Measurements from ENCODE around the gene JPT1.
A peak's percentile ranks its signal among the peaks of the same experiment; 100 is the strongest.

Gene JPT1

DNA sequence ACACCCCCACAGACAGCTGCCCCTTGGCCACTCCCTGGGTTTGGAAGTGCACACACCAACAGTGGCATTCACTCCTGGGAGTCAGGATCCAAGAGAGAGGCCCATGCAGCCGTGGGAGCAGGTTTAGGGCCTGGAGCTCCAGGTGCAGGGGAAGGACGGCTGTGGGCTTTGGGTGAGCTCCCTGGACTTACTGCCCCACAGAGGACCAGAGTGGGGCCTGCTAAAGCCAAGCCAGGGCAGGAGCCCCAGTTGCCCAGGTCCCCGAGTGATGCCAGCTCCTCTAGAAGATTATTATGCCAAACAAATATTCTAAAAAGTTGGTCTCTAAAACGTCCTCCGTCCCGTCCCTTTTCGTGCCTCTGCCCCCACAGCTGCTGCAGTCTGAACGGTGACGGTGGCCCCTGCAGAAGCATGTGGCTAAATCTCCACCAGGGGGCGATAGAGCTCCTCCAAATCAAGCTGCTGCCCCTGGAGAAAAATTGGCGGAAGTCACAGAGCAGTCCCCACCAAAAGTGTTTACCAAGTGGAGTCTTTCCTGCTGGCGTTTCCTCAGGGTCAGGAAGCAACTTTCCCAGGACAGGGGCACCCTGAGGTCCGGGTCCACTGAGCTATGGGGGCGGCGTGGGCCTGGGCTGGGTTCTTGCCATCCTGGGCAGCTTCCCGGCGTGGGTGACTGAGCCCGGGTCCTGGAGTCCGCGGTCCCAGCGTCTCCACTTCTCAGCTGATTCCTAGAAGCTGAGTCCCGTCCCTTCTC is 40.3 kb downstream of the JPT1 start:
- H3K27ac ChIP-seq = peak overlapping the region; percentile 71
- TF ChIP-seq CTCF (conservative IDR thresholded peaks at IDR 0.05) = peak; percentile 95

DNA sequence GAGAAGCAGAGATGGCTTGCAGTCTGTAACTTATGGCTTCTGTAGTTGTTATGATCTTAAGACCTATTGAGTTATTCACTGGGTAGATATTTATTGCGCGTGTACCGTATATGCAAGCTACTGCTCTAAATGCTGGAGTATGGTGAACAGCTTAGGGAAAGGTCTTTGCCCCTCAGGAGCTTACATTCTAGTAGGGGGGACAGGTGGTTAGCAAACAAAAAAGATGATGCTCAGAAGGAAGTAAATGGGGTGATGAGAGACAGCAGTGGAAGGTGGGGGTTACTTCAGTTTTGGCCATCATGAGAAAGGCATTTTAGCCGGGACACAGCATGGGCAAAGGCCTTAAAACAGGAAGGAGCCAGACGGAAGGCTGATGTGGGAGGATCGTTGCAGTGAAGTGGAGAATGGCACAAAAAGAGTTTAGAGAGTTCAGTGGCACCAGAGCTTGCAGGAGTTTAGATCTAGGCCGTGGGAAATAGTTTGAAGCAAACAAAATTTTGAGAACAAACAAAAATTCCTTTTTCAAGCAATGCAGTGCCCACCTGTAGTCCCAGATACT is 42.5 kb downstream of the JPT1 start:
- no peak overlapping the region for H3K27ac ChIP-seq
- no peak for TF ChIP-seq CTCF (conservative IDR thresholded peaks at IDR 0.05)

DNA sequence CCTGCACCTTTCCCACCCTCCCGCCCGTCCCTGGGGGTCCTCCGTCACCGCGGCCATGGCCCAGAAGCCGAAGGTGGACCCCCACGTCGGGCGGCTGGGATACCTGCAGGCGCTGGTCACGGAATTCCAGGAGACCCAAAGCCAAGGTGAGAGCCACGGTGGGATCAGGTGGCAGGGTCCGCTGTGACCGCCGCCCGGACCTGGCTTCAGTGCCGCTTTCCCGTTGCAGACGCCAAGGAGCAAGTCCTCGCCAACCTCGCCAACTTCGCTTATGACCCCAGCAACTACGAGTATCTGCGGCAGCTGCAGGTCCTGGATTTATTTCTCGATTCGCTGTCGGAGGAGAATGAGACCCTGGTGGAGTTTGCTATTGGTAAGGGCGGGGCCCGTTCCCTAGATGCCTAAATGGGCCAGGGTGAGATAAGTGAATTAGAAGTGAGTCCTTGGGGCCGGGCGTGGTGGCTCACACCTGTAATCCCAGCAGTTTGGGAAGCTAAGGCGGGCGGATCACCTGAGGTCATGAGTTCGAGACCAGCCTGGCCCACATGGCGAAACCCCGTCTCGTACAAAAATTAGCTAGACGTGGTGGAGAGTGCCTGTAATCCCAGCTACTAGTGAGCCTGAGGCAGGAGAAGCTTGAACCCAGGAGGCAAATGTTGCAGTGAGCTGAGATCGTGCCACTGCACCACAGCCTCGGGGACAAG is 43.9 kb downstream of the JPT1 start:
- H3K27ac ChIP-seq = peak overlapping the region; percentile 81
- TF ChIP-seq CTCF (conservative IDR thresholded peaks at IDR 0.05) = no peak

DNA sequence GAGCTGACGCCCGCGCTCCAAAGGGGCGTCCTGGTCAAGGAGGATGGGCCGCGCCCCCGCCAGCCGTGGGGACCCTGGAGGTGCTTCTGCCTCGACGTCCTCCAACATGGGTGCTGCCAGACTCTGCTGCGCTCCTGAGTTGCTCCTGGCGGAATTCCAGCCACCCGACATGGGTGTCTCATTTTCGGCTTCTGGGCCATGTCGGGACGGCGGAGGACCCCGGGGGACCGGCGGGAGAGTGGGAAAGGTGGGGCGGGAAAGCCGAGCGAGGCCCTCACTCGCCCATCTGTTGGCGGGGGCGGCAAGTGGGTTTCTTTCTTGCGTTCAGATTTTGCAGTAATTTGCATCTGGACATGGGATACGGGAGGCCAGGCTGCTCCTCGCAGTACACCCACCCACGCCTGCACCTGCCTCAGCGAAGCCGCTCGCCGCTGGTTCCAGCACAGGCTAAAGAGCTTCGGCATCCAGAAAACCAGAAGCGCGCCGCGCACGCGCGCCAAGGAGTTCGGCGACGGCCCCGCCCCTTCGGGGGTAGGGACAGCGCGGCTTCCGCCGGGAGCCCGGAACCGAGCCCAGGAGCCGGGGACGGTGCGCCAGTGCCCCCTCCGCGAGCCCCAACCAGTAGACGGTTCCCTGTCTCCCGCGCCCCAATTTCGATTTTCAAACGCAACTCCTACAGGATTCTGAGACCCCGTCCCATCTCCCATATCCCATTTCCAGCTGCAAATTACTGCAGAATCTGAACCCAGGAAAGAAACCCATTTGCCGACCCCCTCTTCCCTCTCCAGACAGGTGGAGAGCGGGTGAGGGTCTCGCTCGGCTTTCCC is 44.7 kb downstream of the JPT1 start, which contains the start of gene ARMC7:
TSS of gene ARMC7 (plus strand) at position 563 of the 827 bp plus-strand sequence. CDS start 320 bp downstream, outside the sequence.
- peak within 1 kb of the TSS; percentile 81 for H3K27ac ChIP-seq

DNA sequence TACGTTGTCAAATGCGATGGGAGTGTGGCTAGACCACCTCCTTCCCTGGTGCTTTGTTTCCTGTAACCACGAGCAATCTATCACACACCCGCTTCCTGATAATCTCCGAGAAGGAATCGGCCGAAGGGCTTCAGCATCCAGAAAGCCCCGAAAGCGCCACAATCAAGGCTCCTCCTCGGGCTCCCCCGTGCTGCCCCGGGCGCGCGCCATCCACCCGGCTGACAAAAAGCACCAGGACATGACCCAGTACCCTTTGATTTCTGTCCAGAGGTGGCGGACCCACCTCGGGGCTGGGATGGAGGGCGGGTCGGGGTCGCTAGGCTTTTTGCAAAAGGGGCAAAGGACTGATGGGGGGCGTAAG is 45.3 kb downstream of the JPT1 start:
- peak overlapping the region; percentile 81; the same call in 1 of the 2 replicates for H3K27ac ChIP-seq
- no peak for TF ChIP-seq CTCF (conservative IDR thresholded peaks at IDR 0.05)

More for the DNA sequence above, 44.7 kb downstream of the JPT1 start, which contains the start of gene ARMC7:
- no peak for TF ChIP-seq CTCF (conservative IDR thresholded peaks at IDR 0.05)

DNA sequence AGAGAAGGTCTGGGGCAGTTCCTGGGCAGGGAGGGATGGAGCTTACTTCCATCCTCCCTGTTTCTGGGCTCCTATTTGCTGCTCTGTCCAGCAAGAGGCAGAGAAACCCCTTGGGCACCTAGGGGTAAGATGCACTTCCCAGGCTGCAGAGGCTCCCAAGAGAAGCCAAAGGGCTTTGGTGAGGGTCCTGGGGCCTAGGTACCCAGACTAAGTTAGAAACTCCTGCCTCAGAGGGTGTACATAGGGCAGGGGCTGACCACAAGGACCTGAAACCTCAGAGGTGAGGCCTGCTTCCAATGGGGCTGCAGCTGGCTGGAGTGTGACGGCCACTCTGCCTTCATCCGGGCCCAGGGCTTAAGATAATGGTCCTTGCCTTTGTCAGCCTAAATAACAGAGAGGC is 46.1 kb downstream of the JPT1 start:
- no peak for TF ChIP-seq CTCF (conservative IDR thresholded peaks at IDR 0.05)
- H3K27ac ChIP-seq = no peak overlapping the region

Data from VCaP (cell line).